PC-3 (cell line): ENCODE data around the gene ZDHHC5. TPM values are rescaled to one million over a fixed set of nuclear protein-coding genes. Genes with fewer than 3 reads are reported as not detected.

ENCODE experiments used
- ATAC-seq: fragments of 200-7000 bp; cut with Tn5 transposase; 2 replicates; pipeline ENCODE4 v1.9.1; 2020; ENCODE audit warnings: mild to moderate bottlenecking, moderate library complexity
- BruUV-seq: library from RNA; stranded (reverse); fragments of 400-500 nt; replicated peaks from 2 replicates; lab custom pipeline; 2021; lab: Mats Ljungman, UMichigan
- CTCF ChIA-PET: fragments of 300-600 bp; sonication (Branson Sonifier 250); formaldehyde crosslinking; loops from one replicate; lab custom pipeline; 2022; ENCODE audit warnings: antibody characterized with exemption; lab: Charles Lee
- POLR2A ChIA-PET: fragments of 300-600 bp; sonication (Branson Sonifier 250); formaldehyde crosslinking; loops from one replicate; lab custom pipeline; 2022; ENCODE audit warnings: antibody characterized with exemption; ENCODE audit not compliant: unreplicated experiment; lab: Charles Lee
- DNase-seq: peaks from one replicate; pipeline ENCODE4 v3.0.0-alpha.2; 2015
- H2AFZ ChIP-seq: fragments of 300-600 bp; sonication (generic); 2 replicates; pipeline ENCODE4 v1.6.0; 2016; ENCODE audit warnings: antibody characterized with exemption, low read length
- H3F3A ChIP-seq: fragments of 300-600 bp; sonication (generic); one replicate; pipeline ENCODE4 v1.6.0; 2017; ENCODE audit warnings: antibody characterized with exemption, low read length, control low read depth, mild to moderate bottlenecking; ENCODE audit not compliant: unreplicated experiment
- H3K27ac ChIP-seq: fragments of 300-600 bp; sonication (generic); 2 replicates; pipeline ENCODE4 v1.5.1; 2016; ENCODE audit warnings: mild to moderate bottlenecking, low read length
- H3K27me3 ChIP-seq: fragments of 300-600 bp; sonication (generic); 2 replicates; pipeline ENCODE4 v1.6.1; 2016; ENCODE audit warnings: low read length, mixed read lengths
- H3K36me3 ChIP-seq: fragments of 300-600 bp; sonication (generic); 2 replicates; pipeline ENCODE4 v1.6.1; 2016; ENCODE audit warnings: low read depth, mixed run types, low read length, mixed read lengths
- H3K4me1 ChIP-seq: fragments of 300-600 bp; sonication (generic); 2 replicates; pipeline ENCODE4 v1.5.1; 2016; ENCODE audit warnings: low read length; ENCODE audit not compliant: insufficient read depth
- H3K4me2 ChIP-seq: fragments of 300-600 bp; sonication (generic); 2 replicates; pipeline ENCODE4 v1.6.0; 2016; ENCODE audit warnings: low read length
- H3K4me3 ChIP-seq: fragments of 300-600 bp; sonication (generic); 2 replicates; pipeline ENCODE4 v1.5.1; 2016; ENCODE audit warnings: mild to moderate bottlenecking, low read length, mixed read lengths
- H3K79me2 ChIP-seq: fragments of 300-600 bp; sonication (generic); 2 replicates; pipeline ENCODE4 v1.6.1; 2017; ENCODE audit warnings: low read length, mixed read lengths
- H3K9ac ChIP-seq: fragments of 300-600 bp; sonication (generic); 2 replicates; pipeline ENCODE4 v1.6.0; 2016; ENCODE audit warnings: mild to moderate bottlenecking, low read length
- H3K9me2 ChIP-seq: fragments of 300-600 bp; sonication (generic); replicated peaks from 2 replicates; pipeline ENCODE4 v1.6.1; 2016; ENCODE audit warnings: mixed run types, low read length, mixed read lengths
- H3K9me3 ChIP-seq: fragments of 300-600 bp; sonication (generic); 2 replicates; pipeline ENCODE4 v1.6.1; 2016; ENCODE audit warnings: low read length, mixed read lengths
- H4K20me1 ChIP-seq: fragments of 300-600 bp; sonication (generic); 2 replicates; pipeline ENCODE4 v1.6.1; 2016; ENCODE audit warnings: low read length, mixed read lengths
- CTCF ChIP-seq: fragments of 300-600 bp; sonication (generic); conservative IDR thresholded peaks from 2 replicates; pipeline ENCODE4 v1.5.1; 2017; ENCODE audit warnings: antibody characterized with exemption, low read depth, mild to moderate bottlenecking, low read length
- EZH2 ChIP-seq: fragments of 300-600 bp; sonication (generic); IDR thresholded peaks from one replicate; pipeline ENCODE4 v1.6.1; 2017; ENCODE audit warnings: antibody characterized with exemption, mild to moderate bottlenecking, low read length; ENCODE audit not compliant: unreplicated experiment
- EZH2phosphoT487 ChIP-seq: fragments of 300-600 bp; sonication (generic); IDR thresholded peaks from 2 replicates; pipeline ENCODE4 v1.6.1; 2018; ENCODE audit warnings: mild to moderate bottlenecking, antibody characterized with exemption, low read length, borderline replicate concordance
- intact Hi-C: fragments of 100-400 bp; cut with micrococcal nuclease; formaldehyde crosslinking; loops from 2 replicates; pipeline ENCODE4 v1.9.0; 2023
- total RNA-seq: library from RNA; depleted of rRNA; stranded (reverse); fragments of >200 nt; gene quantifications from 2 replicates; pipeline ENCODE4 v1.2.3, GENCODE V29; 2014

ZDHHC5 gene
- total RNA-seq, 1 experiment from 2014 or later: 86.7 TPM

GRCh38 chr11:57648801-57649735, 18.8 kb upstream of the ZDHHC5 start:
- Histone ChIP-seq H3K79me2 (no peaks in the 10 kb centered on the region), H3K4me3 (peak overlapping the region; percentile 50), H3K36me3 (no peaks in the 10 kb centered on the region), H3K9me2 (no peaks in the 10 kb centered on the region), H3K9ac (no peak overlapping the region), H3K9me3 (no peaks in the 10 kb centered on the region), H4K20me1 (no peaks in the 10 kb centered on the region), H3K27ac (no peak overlapping the region), H3K4me2 (peak overlapping the region; percentile 76), H3K27me3 (peaks cover 29% of the 10 kb centered on the region), H3F3A (no peaks in the 10 kb centered on the region), H2AFZ (no peak overlapping the region), H3K4me1 (peaks cover 17% of the 10 kb centered on the region)
- ATAC-seq (peak; percentile 8), DNase-seq (no peak)
- TF ChIP-seq EZH2: no peak
- no peak for TF ChIP-seq CTCF
- TF ChIP-seq EZH2phosphoT487: no peak
- ChIA-PET POLR2A (no interaction called here), CTCF (interaction anchor here (0.8 to 1.2 kb wide), 2 partner anchors 156 to 172 kb away, joined by 3 to 4 read pairs; no protein-coding TSS in a partner anchor)
- no TSS peak for BruUV-seq
- intact Hi-C loops: no loop called here

- Histone ChIP-seq H3K36me3 (no peaks in the 10 kb centered on the region), H2AFZ (no peak within 1 kb of the TSS), H3K27ac (no peak within 1 kb of the TSS), H3K9ac (no peak within 1 kb of the TSS), H3K4me2 (peak within 1 kb of the TSS; percentile 76), H3K9me2 (no peaks in the 10 kb centered on the region), H3K4me3 (peak within 1 kb of the TSS; percentile 50), H3K9me3 (no peaks in the 10 kb centered on the region), H3F3A (no peaks in the 10 kb centered on the region), H3K27me3 (peaks cover 29% of the 10 kb centered on the region), H4K20me1 (no peaks in the 10 kb centered on the region), H3K79me2 (no peaks in the 10 kb centered on the region), H3K4me1 (peaks cover 17% of the 10 kb centered on the region)
- DNase-seq (peak; percentile 74), ATAC-seq (peak; percentile 68)
- no peak for TF ChIP-seq EZH2phosphoT487
- TF ChIP-seq CTCF: no peak
- TF ChIP-seq EZH2: no peak
- intact Hi-C loops: no loop called here
- BruUV-seq: no TSS peak
- CTCF ChIA-PET: no interaction called here
- POLR2A ChIA-PET: no interaction called here
These were observed 17.8 kb upstream of the ZDHHC5 start, which contains the start of gene YPEL4 for GRCh38 chr11:57649826-57650738. YPEL4 (minus strand) TSS chr11:57649912; CDS start chr11:57647107, 2,805 bp downstream.
